Stimulated activated CD8-positive, alpha-beta memory T cell treated with anti-CD3 and anti-CD28 coated beads, Interleukin-12 subunit alpha, Interleukin-12 subunit beta, amount 100 ng/mL, for 24 hours (primary cell): ENCODE data around the gene SDF2L1.
"Not testable (repeated sequence)": the region's sequence is repeated elsewhere in the genome, so short reads cannot be mapped to it uniquely, and the experiment has no call there.

Experiments
- DNase-seq: peaks from one replicate; pipeline ENCODE4 v3.0.0-alpha.2; 2020; ENCODE audit errors: extremely low read depth

The SDF2L1 gene

GRCh38 chr22:21636629-21637218, 5.4 kb upstream of the SDF2L1 start:
- DNase-seq = no peak

- not testable (repeated sequence) for DNase-seq
These were observed 4.7 kb upstream of the SDF2L1 start for GRCh38 chr22:21637450-21637849.

GRCh38 chr22:21639359-21639758, 2.7 kb upstream of the SDF2L1 start:
- no peak for DNase-seq

- no peak for DNase-seq
These were observed 1.3 kb upstream of the SDF2L1 start for GRCh38 chr22:21640810-21641209.

- no peak for DNase-seq
These were observed 699 bp upstream of the SDF2L1 start for GRCh38 chr22:21641417-21641788.

GRCh38 chr22:21642584-21643448, 714 bp downstream of the SDF2L1 start:
- DNase-seq = no peak

GRCh38 chr22:21643533-21644357, 1.6 kb downstream of the SDF2L1 start:
- DNase-seq = no peak

- DNase-seq = not testable (repeated sequence)
These were observed 3.4 kb downstream of the SDF2L1 start for GRCh38 chr22:21645513-21645912.

- no peak for DNase-seq
These were observed 4.8 kb downstream of the SDF2L1 start for GRCh38 chr22:21646608-21647590.

- DNase-seq = no peak
These were observed 8.2 kb downstream of the SDF2L1 start for GRCh38 chr22:21650280-21650679.

GRCh38 chr22:21650823-21651520, 8.9 kb downstream of the SDF2L1 start:
- DNase-seq = no peak

GRCh38 chr22:21651521-21652009, 9.5 kb downstream of the SDF2L1 start:
- no peak for DNase-seq

GRCh38 chr22:21652010-21652546, 10.0 kb downstream of the SDF2L1 start:
- DNase-seq = peak; percentile 73

- DNase-seq = no peak
These were observed 10.7 kb downstream of the SDF2L1 start for GRCh38 chr22:21652547-21653545.

- DNase-seq = no peak
These were observed 14.9 kb downstream of the SDF2L1 start for GRCh38 chr22:21657020-21657359.

- DNase-seq = peak; percentile 53
These were observed 15.4 kb downstream of the SDF2L1 start for GRCh38 chr22:21657360-21658032.

GRCh38 chr22:21659864-21660525, 17.9 kb downstream of the SDF2L1 start:
- DNase-seq = no peak

GRCh38 chr22:21660904-21661303, 18.8 kb downstream of the SDF2L1 start:
- DNase-seq = no peak
